GM18520 (cell line): ENCODE measurements around the gene ZFC3H1.
"Not testable (repeated sequence)": the region's sequence is repeated elsewhere in the genome, so short reads cannot be mapped to it uniquely, and the experiment has no call there.

Source experiments
- ATAC-seq: cut with Tn5 transposase; IDR thresholded peaks from one replicate; pipeline ENCODE4 v1.9.1; 2021; ENCODE audit not compliant: unreplicated experiment

ZFC3H1 gene

DNA sequence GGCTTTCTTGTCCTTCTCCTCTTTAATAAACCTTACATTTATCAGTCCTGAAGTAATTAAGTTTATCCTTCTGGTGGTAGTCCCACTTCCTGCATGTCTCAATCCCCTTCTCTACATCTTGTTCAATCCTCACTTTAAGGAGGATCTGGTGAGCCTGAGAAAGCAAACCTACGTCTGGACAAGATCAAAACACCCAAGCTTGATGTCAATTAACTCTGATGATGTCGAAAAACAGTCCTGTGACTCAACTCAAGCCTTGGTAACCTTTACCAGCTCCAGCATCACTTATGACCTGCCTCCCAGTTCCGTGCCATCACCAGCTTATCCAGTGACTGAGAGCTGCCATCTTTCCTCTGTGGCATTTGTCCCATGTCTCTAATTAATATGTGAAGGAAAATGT, 79.3 kb downstream of the ZFC3H1 start:
- ATAC-seq, result no peak

DNA sequence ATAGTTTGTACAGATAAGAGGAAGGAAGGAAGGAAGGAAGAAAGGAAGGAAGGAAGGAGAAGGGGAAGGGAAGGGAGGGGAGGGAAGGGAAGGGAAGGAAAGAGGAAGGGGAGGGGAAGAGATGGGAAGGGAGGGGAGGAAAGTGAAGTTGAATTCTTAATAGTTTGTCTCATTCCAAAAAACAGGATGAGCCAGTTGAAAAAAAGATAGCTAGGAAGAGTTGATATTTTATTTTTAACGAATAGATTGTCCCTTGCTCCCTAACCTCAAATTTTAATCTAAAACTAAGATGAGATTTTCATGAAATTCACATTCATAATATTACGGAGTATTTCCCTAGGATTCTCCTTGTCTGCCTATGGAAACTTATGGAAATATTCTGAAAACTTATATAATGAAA, 80.7 kb downstream of the ZFC3H1 start:
- ATAC-seq, result no peak

DNA sequence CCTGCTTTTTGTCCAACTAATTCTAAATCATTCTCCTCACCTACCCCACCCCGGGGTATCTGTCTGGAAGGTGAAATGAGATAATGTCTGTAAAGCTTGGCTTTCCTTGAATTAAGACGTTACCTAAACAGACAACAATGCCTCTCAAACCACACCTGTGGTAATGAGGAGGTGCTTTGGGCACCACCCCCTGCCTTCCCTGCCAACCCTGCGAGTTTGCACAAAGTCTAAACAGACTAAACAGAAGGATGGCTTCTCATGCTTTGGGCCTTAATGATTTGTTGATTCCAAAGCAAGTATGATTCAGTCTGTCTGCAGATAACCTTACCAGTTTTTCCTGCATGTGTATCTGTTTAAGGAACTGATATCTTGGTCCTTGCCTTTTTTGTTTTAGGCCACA, 82.4 kb downstream of the ZFC3H1 start:
- no peak for ATAC-seq

DNA sequence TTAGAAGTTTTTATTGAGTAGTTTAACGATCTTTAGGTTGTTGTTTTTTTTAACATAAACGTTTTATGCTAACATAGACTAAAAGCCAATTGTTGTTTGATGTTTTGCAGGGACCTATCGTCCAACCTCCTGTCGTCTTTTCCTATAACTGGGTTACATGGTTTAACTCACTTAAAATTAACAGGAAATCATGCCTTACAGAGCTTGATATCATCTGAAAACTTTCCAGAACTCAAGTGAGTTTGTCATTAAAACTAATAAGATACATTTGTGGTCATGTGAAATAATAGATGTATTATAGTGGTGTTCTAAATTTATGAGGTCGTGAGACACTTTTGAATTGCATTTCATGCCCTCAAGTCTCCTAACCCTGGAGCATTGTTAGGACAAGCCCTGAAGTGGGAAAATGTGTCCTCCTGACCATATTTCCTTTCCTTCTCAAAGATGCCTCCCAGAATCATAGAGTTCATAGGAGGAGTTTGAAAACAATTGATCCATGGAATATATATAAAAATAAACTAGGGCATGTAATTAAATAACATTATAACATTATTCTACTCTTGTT, 84.9 kb downstream of the ZFC3H1 start:
- ATAC-seq, result no peak

DNA sequence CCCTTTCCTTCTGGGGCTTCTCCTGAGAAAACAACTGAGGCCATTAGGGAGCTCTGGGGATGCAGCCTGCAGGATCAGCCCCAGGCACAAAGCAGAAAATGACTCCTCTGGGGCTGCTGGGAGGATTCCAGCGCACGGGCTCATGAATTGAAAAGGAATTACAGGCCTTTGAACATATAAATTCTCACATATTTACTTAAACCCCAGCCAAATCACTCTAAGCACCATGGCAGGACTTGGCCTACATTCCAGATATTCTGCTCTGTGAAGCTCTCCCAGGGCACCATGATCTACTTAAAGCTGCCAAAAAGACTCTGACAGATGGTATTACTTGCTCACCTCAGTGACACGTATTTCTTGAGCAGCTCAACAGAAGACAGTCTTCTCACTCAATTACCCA, 87.2 kb downstream of the ZFC3H1 start:
- ATAC-seq, result no peak

DNA sequence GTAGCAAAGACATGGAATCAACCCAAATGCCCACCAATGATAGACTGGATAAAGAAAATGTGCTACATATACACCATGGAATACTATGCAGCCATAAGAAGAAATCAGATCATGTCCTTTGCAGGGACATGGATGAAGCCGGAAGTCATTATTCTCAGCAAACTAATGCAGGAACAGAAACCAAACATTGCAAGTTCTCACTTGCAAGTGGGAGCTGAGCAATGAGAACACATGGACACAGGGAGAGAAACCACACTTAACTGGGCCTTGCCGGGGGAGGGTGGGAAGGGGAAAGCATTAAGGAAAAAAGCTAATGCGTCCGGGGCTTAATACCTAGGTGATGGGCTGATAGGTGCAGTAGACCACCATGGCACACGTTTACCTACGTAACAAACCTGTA, 93.8 kb downstream of the ZFC3H1 start:
- ATAC-seq, result not testable (repeated sequence)

DNA sequence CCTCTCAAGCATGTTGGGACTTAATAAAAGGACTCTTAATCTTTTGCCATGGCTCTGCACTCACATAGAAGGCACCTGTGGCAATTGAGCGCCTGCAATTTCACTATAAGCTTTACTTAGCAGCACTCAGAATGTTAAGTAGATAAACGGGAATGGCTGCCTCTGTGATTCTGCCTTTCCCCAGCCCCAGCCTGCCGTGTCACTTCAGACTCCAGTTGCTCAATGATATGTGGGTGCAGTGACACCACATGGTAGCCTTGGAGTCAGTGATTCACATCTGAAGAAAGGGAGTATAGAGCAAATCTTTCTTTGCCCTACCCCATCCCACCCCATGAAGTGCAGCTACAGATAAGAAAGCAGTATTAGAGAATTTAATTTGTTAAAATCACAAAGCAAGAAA, 96.1 kb downstream of the ZFC3H1 start:
- no peak for ATAC-seq

DNA sequence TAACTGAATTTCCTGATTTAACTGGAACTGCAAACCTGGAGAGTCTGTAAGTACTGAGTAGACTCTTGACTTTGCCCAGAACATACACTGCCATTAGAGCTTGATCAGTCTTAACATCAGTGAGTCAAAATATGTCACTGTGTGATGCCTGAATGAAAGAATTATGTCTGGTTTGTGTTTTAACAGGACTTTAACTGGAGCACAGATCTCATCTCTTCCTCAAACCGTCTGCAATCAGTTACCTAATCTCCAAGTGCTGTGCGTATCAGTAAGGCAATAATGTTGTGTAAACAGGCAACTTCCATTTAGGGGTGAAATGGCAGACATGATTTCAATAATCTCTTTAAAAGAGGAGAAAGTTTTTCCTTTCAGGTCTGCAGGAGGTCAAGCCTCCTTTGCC, 97.0 kb downstream of the ZFC3H1 start:
- ATAC-seq, result no peak

DNA sequence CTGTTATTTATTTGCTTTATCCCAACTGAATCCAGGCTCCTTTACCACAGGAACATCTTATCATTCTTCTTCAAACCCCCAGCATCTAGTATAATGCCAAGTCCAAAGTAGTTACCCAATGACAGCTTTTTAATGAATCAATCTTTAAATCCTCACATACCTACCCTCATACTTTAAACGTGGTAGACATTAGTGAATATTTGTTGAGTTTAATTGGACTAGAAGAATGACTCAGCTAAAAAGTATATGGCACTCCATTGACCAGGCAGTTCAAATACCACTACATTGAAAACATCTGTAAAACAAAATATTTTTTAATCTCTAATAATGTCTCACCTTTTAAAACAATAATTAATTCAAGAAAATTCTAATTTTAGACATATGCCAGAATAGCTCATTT, 98.1 kb downstream of the ZFC3H1 start:
- ATAC-seq, result no peak

DNA sequence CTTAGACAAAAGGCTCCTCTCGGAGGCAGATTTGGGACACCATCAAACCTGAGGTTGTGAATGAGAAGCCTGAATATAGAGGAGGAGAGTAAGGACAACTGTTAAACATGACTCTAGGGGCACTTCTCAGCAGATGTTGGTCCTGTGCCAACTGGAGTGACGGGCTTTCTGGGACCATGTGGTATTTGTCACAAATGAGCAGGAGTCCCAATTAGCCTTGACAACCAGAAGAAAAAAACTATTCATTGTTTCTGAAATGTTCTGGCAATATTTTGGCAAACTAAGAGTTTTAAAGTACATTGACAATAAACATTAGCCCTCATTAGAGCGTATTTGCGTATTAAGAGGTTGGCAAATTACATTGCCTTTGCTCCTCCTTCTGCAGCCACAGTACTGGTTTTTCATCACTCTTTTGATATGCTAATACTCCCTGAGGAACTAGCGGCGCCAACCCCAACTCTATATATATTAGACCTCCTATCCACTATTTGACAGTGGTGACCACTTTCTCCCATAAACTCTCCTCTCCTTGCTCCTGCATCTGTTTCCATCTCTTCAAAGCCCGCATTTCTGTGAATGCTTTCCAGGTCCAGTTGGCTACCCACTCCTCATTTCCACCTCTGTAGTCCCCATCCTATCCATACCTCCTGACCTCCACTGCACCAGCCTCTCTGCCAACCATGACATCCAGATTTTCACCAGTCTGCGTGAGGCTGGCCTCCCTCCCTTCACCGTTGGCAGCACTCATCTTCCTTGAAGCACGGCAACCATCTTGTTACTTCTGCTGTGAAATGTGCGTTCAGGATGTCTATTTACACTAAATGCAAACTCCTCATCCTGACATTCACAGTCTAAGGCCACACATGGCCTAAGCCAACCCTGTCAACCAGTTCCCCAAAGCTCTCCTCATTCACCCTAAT, 100.7 kb downstream of the ZFC3H1 start:
- no peak for ATAC-seq
